ENCODE data around the gene KRT4.

- TF ChIP-seq POLR2AphosphoS5 (IDR thresholded peaks at IDR 0.05): no peak
- TF ChIP-seq POLR2A (IDR thresholded peaks at IDR 0.05): no peak
These were observed 46.3 kb upstream of the KRT4 start for GRCh38 chr12:52860102-52860823.
